Epithelial cell of umbilical artery (primary cell): ENCODE results near the gene NPS. TPM values are rescaled to one million over a fixed set of nuclear protein-coding genes. Genes with fewer than 3 reads are reported as not detected.

Experiments
- total RNA-seq: library from RNA; depleted of rRNA; stranded (reverse); fragments of >200 nt; gene quantifications from 2 replicates; pipeline ENCODE4 v1.2.3, GENCODE V29; 2014

Gene NPS, protein sequence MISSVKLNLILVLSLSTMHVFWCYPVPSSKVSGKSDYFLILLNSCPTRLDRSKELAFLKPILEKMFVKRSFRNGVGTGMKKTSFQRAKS
- not detected in 2 replicates for total RNA-seq

DNA sequence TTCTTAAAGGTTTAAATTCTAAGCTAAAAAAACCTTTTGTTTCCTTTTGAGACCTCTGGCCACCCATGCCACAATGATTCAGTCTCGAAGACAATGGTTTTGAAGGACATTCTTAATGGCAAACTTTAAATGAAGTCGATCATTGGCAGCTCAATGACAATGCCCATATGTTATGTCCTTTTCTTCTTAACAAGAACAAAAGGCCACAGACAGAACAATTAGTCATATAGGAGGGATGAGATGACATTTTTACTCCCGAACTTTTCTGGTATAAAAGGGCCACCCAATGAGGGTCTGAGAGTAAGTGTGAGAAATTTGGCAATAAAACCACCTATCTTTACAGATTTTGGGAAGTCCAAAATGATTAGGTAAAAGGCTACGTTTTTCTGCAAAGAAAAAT lies at the start of gene NPS:
Gene NPS, plus strand, starts transcription at position 301 of the 400 bp plus-strand sequence. Its CDS starts 60 bp downstream, at position 361.

Other genes starting within 250 kb of the NPS start
- not detected in 2 replicates for gene FOXI2, start 187.9 kb downstream of the NPS start, total RNA-seq